T-helper 2 cell treated with Interferon-gamma antibody and Interleukin-4, amounts not matched to agents 5 μg/mL and 100 μg/mL, for 36 hours (primary cell): Measurements from ENCODE around the gene KAZN.

Experiments used
- DNase-seq: peaks from one replicate; pipeline ENCODE4 v3.0.0; 2021; ENCODE audit warnings: low spot score
- H3K27ac Mint-ChIP-seq: one replicate; pipeline ENCODE4 v1.8.0; 2021; ENCODE audit warnings: mild to moderate bottlenecking, mixed read lengths
- H3K27me3 Mint-ChIP-seq: one replicate; pipeline ENCODE4 v1.8.0; 2021; ENCODE audit warnings: low read depth, mixed read lengths
- H3K36me3 Mint-ChIP-seq: one replicate; pipeline ENCODE4 v1.8.0; 2021; ENCODE audit warnings: low read depth, mixed read lengths
- H3K4me1 Mint-ChIP-seq: one replicate; pipeline ENCODE4 v1.8.0; 2021; ENCODE audit warnings: low read depth, mixed read lengths
- H3K4me3 Mint-ChIP-seq: one replicate; pipeline ENCODE4 v1.8.0; 2022; ENCODE audit warnings: mild to moderate bottlenecking, moderate library complexity, mixed read lengths
- H3K9me3 Mint-ChIP-seq: one replicate; pipeline ENCODE4 v1.8.0; 2021; ENCODE audit warnings: mixed read lengths

KAZN gene

DNA sequence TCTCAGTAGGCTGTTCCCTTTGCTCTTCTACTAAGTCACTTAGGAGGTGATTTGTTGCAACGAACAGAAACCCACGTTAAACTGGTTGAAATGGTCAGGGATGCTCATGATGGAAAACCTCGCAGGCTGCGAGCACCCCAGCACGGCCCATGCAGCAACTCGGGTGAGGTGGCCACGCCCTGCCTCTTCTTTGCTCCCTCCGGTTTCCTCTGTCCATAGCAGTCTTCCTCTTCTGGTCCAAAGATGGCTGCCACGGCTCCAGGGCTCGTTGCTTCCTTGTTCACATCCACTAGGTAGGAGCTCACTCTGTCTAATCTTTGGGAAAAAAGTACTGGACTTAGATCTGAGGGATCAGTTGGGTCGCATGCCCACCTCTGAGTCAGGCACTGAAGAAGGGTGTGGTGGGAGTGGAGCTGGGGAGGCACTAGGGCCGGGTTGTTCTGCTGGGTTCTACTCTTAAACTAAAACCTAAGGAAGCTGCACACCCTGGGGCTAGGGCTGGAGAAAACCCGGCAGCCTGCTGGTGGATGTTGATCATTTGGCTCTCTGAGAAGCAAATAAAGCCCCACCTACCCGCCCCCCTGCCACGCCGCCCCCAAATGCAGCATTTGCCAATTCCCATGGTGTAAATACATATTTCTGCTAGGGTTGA lies 31.0 kb downstream of the KAZN start:
- H3K36me3 Mint-ChIP-seq = no peaks in the 10 kb centered on the region
- no peak overlapping the region for H3K27ac Mint-ChIP-seq
- H3K27me3 Mint-ChIP-seq = no peaks in the 10 kb centered on the region
- no peak for DNase-seq
- H3K9me3 Mint-ChIP-seq = no peaks in the 10 kb centered on the region
- H3K4me1 Mint-ChIP-seq = no peaks in the 10 kb centered on the region
- no peak overlapping the region for H3K4me3 Mint-ChIP-seq

GRCh38 chr1:14630986-14631385 lies 32.5 kb downstream of the KAZN start:
- DNase-seq = no peak
- Mint-ChIP-seq H3K27ac (no peak overlapping the region), H3K4me3 (no peak overlapping the region), H3K36me3 (no peaks in the 10 kb centered on the region), H3K27me3 (no peaks in the 10 kb centered on the region), H3K4me1 (no peaks in the 10 kb centered on the region), H3K9me3 (no peaks in the 10 kb centered on the region)

- H3K9me3 Mint-ChIP-seq = no peaks in the 10 kb centered on the region
- no peak for DNase-seq
- H3K36me3 Mint-ChIP-seq = no peaks in the 10 kb centered on the region
- no peak overlapping the region for H3K27ac Mint-ChIP-seq
- H3K27me3 Mint-ChIP-seq = no peaks in the 10 kb centered on the region
- no peaks in the 10 kb centered on the region for H3K4me1 Mint-ChIP-seq
- H3K4me3 Mint-ChIP-seq = no peak overlapping the region
Measured at GRCh38 chr1:14631421-14631820, 32.9 kb downstream of the KAZN start.

GRCh38 chr1:14634486-14634885 lies 36.0 kb downstream of the KAZN start:
- H3K27ac Mint-ChIP-seq = no peak overlapping the region
- no peaks in the 10 kb centered on the region for H3K36me3 Mint-ChIP-seq
- no peaks in the 10 kb centered on the region for H3K9me3 Mint-ChIP-seq
- H3K27me3 Mint-ChIP-seq = no peaks in the 10 kb centered on the region
- H3K4me1 Mint-ChIP-seq = no peaks in the 10 kb centered on the region
- no peak overlapping the region for H3K4me3 Mint-ChIP-seq
- no peak for DNase-seq

DNA sequence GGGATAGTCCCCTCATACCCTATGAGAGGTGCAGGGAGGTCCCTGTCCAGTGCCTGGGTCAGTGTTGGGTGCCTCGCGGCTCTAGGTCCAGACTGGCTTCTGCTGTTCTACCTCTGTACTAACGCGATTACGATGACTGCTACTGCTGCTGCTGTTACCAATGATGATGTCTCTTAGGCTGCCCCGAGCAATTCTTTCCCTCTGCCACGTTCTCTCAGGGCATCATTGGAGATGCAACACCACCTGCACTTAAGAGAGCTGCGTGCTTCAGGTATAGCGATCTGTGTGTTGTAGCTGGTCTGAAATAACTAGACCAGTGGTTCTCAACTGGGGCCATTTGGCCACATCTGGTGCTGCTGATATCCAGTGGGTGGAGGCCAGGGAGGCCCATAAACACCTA lies 36.9 kb downstream of the KAZN start:
- H3K4me1 Mint-ChIP-seq = no peaks in the 10 kb centered on the region
- no peaks in the 10 kb centered on the region for H3K9me3 Mint-ChIP-seq
- H3K27me3 Mint-ChIP-seq = no peaks in the 10 kb centered on the region
- no peaks in the 10 kb centered on the region for H3K36me3 Mint-ChIP-seq
- H3K27ac Mint-ChIP-seq = no peak overlapping the region
- no peak for DNase-seq
- no peak overlapping the region for H3K4me3 Mint-ChIP-seq

GRCh38 chr1:14636897-14637632 lies 38.6 kb downstream of the KAZN start:
- no peak overlapping the region for H3K4me3 Mint-ChIP-seq
- no peak for DNase-seq
- no peaks in the 10 kb centered on the region for H3K36me3 Mint-ChIP-seq
- no peaks in the 10 kb centered on the region for H3K4me1 Mint-ChIP-seq
- no peaks in the 10 kb centered on the region for H3K27me3 Mint-ChIP-seq
- H3K27ac Mint-ChIP-seq = no peak overlapping the region
- no peaks in the 10 kb centered on the region for H3K9me3 Mint-ChIP-seq

GRCh38 chr1:14639291-14640050 lies 41.0 kb downstream of the KAZN start:
- Mint-ChIP-seq H3K4me1 (no peaks in the 10 kb centered on the region), H3K9me3 (peaks cover 5% of the 10 kb centered on the region), H3K36me3 (no peaks in the 10 kb centered on the region)

GRCh38 chr1:14642712-14643111 lies 44.2 kb downstream of the KAZN start:
- Mint-ChIP-seq H3K27ac (no peak overlapping the region), H3K4me3 (no peak overlapping the region), H3K9me3 (peaks cover 19% of the 10 kb centered on the region), H3K27me3 (no peaks in the 10 kb centered on the region), H3K4me1 (no peaks in the 10 kb centered on the region), H3K36me3 (no peaks in the 10 kb centered on the region)
- DNase-seq = no peak

More at GRCh38 chr1:14639291-14640050, 41.0 kb downstream of the KAZN start:
- Mint-ChIP-seq H3K27me3 (no peaks in the 10 kb centered on the region), H3K27ac (no peak overlapping the region), H3K4me3 (no peak overlapping the region)
- no peak for DNase-seq

DNA sequence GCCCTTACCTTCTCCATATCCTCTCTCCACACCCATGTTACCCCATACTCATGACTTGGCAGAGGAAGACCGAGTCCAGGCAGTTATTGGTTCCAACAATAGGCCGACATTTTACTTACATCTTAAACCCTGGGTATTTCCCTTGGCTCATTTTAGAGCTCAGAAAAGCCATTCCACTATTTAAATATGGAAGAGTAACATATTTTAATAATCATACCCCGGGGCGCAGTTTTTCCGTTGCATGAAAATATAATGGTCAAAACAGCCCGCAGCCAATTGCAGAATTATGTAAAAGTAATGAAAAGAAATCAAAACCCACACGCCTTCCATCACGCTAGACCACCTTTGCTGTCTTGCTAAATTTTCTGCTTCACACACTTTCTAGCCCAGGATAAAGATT lies 48.5 kb downstream of the KAZN start:
- H3K27me3 Mint-ChIP-seq = no peaks in the 10 kb centered on the region
- DNase-seq = no peak
- no peaks in the 10 kb centered on the region for H3K4me1 Mint-ChIP-seq
- H3K9me3 Mint-ChIP-seq = peaks cover 19% of the 10 kb centered on the region
- H3K4me3 Mint-ChIP-seq = no peak overlapping the region
- no peaks in the 10 kb centered on the region for H3K36me3 Mint-ChIP-seq
- H3K27ac Mint-ChIP-seq = no peak overlapping the region

DNA sequence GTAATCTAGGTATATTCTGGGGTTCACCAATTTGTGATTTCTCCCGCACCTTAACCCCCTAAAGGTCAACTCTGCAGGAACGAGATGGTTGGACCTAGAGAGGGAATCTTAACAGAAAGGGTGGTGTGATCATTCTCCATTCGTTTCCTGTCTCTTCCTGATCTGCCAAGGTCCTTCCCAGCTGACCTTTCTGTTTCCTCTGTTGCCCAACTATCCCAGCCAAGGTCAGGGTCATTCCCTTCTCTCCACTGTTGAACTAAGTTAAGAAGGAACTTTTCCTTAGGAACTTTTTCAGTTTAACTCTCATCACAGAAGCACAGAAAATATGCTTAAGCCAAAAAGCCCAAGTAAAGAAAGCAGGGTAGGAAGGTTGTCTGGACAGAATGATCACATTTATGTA lies 49.3 kb downstream of the KAZN start:
- H3K4me1 Mint-ChIP-seq = no peaks in the 10 kb centered on the region
- no peak overlapping the region for H3K27ac Mint-ChIP-seq
- no peaks in the 10 kb centered on the region for H3K27me3 Mint-ChIP-seq
- no peak for DNase-seq
- no peak overlapping the region for H3K4me3 Mint-ChIP-seq
- peaks cover 19% of the 10 kb centered on the region for H3K9me3 Mint-ChIP-seq
- no peaks in the 10 kb centered on the region for H3K36me3 Mint-ChIP-seq

GRCh38 chr1:14648391-14648790 lies 49.9 kb downstream of the KAZN start:
- Mint-ChIP-seq H3K36me3 (no peaks in the 10 kb centered on the region), H3K4me3 (no peak overlapping the region), H3K9me3 (peaks cover 17% of the 10 kb centered on the region), H3K27me3 (no peaks in the 10 kb centered on the region), H3K27ac (no peak overlapping the region), H3K4me1 (no peaks in the 10 kb centered on the region)
- DNase-seq = no peak

GRCh38 chr1:14648896-14649855 lies 50.7 kb downstream of the KAZN start:
- no peak for DNase-seq
- Mint-ChIP-seq H3K4me3 (no peak overlapping the region), H3K4me1 (no peaks in the 10 kb centered on the region), H3K27me3 (no peaks in the 10 kb centered on the region), H3K36me3 (no peaks in the 10 kb centered on the region), H3K9me3 (peaks cover 14% of the 10 kb centered on the region), H3K27ac (no peak overlapping the region)

DNA sequence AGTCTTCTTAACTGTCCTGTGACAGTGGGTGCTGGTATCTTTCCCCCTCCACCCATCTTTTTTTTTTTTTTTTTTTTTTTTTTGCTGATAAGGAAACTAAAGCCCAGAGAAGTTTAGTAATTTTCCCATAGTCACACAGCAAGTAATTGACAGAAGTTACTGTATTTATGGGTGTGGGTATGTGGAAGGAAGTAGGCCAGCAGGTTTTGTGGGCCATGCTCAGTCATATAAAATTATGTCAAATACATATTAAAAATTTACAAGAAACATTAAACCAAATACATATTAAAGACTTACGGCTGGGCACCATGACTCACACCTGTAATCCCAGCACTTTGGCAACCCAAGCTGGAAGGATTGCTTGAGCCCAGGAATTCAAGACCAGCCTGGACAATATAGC lies 51.5 kb downstream of the KAZN start:
- no peak overlapping the region for H3K4me3 Mint-ChIP-seq
- DNase-seq = no peak
- no peaks in the 10 kb centered on the region for H3K4me1 Mint-ChIP-seq
- H3K36me3 Mint-ChIP-seq = no peaks in the 10 kb centered on the region
- no peaks in the 10 kb centered on the region for H3K27me3 Mint-ChIP-seq
- H3K27ac Mint-ChIP-seq = no peak overlapping the region
- H3K9me3 Mint-ChIP-seq = peaks cover 9% of the 10 kb centered on the region
